ENCODE results near the gene UFD1. TPM values are rescaled to one million over a fixed set of nuclear protein-coding genes. Genes with fewer than 3 reads are reported as not detected.
A peak's percentile ranks its signal among the peaks of the same experiment; 100 is the strongest.

Gene UFD1
- total and polyA plus RNA-seq, 9 of the 15 experiments (the other 6 are each of a cell fraction or from before 2014, with no cell fraction given) = 238 to 645 (median 363) TPM

GRCh38 chr22:19479355-19480172 is 571 bp upstream of the UFD1 start, which contains the start of gene CDC45 (continued):
- TF ChIP-seq HNRNPH1 (optimal IDR thresholded peaks at IDR 0.05; ENCODE audit: low read depth, low read length) (no peak), RBM39 (optimal IDR thresholded peaks at IDR 0.05; ENCODE audit: low read depth, low read length) (no peak), ZNF668 (CRISPR knock-in tag; IDR thresholded peaks at IDR 0.05) (peak; percentile 86; the same call in 1 of the 2 replicates), IFI16 (CRISPR knock-in tag; IDR thresholded peaks at IDR 0.05) (peak; percentile 37; the same call in 1 of the 2 replicates), PML (IDR thresholded peaks at IDR 0.05; ENCODE audit: low read length) (no peak), TCF7L2 (IDR thresholded peaks at IDR 0.05; ENCODE audit: low read depth, low read length) (no peak), ZKSCAN8 (CRISPR knock-in tag; IDR thresholded peaks at IDR 0.05) (no peak), GABPB1 (CRISPR knock-in tag; IDR thresholded peaks at IDR 0.05) (no peak), ZNF395 (CRISPR knock-in tag; IDR thresholded peaks at IDR 0.05) (no peak), SIN3A (IDR thresholded peaks at IDR 0.05; ENCODE audit: borderline replicate concordance in 2 of 2, control insufficient read depth in 1 of 2, low read depth in 2 of 2, low read length in 2 of 2) (no peak), PHB (CRISPR knock-in tag; IDR thresholded peaks at IDR 0.05) (no peak), XRCC4 (IDR thresholded peaks at IDR 0.05; ENCODE audit: extremely low read depth, insufficient read depth, insufficient read length) (no peak), EZH2 (IDR thresholded peaks at IDR 0.05; ENCODE audit: borderline replicate concordance, low read depth, low read length) (no peak), ZNF583 (CRISPR knock-in tag; IDR thresholded peaks at IDR 0.05) (peak; percentile 98), SAP30 (IDR thresholded peaks at IDR 0.05; ENCODE audit: borderline replicate concordance, insufficient read depth, low read depth, low read length, poor library complexity, severe bottlenecking) (peak; percentile 100), NBN (IDR thresholded peaks at IDR 0.05; ENCODE audit: low read depth) (no peak), ZNF12 (CRISPR knock-in tag; IDR thresholded peaks at IDR 0.05) (no peak), PREB (CRISPR knock-in tag; IDR thresholded peaks at IDR 0.05) (no peak), ZNF133 (CRISPR knock-in tag; IDR thresholded peaks at IDR 0.05) (peak; percentile 52; the same call in 1 of the 2 replicates), KDM5B (IDR thresholded peaks at IDR 0.05; ENCODE audit: insufficient replicate concordance, low read depth, low read length) (peak; percentile 96), ZNF232 (CRISPR knock-in tag; IDR thresholded peaks at IDR 0.05) (no peak), MNT (conservative IDR thresholded peaks at IDR 0.05) (no peak)
